ENCODE results near the gene FAM13B.
"Not testable (repeated sequence)": the region's sequence is repeated elsewhere in the genome, so short reads cannot be mapped to it uniquely, and the experiment has no call there.

The FAM13B gene

DNA sequence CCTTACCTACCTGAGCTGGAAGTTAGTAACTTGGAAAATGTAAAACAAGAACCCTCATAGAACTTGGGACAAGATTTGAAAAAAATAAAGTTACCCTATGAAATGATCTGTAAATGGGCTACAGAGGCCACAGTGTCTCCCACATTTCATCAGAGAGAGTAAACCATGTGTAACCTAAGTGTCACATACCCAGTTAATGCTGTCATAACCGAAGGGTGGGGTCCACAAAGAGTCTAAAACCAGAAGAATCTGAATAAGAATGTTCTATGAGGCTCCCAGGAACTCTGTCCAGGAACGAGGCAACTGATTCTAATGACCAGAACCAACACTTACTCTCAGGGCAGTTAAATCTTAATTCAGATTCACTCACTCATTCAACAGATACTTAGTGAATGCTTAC lies 1.0 kb upstream of the FAM13B start:
- no peak for DNase-seq

GRCh38 chr5:138033386-138033808 lies 518 bp upstream of the FAM13B start:
- no peak for DNase-seq

DNA sequence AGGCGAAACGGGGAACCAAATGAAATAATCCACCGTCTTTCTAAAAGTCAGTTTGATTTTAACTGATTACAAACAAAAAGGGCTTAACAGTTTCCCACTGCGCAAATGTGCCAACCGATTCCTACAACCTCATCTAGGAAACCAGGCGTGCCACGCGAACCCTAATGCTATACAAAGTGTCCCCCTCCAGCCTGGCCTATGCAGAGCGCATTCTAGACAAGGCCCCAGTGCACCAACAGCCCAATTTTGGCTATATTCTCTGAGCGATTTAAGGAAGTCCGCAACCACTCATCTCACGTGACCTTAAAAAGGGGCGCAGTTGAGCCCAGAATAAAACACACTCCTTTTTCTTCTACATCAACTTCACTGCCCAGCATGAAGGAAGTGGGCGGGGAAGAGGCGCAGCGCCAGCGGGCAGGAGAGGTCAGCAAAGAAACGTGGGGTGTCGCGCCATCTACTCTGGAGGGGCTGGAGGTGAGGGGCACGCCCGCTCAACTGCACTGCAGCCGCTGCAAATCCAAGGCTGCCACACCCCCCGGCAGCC lies 779 bp downstream of the FAM13B start:
- DNase-seq = no peak

- DNase-seq = no peak
These were observed 2.9 kb downstream of the FAM13B start for GRCh38 chr5:138029944-138030343.

- no peak for DNase-seq
These were observed 3.4 kb downstream of the FAM13B start for GRCh38 chr5:138029501-138029900.

DNA sequence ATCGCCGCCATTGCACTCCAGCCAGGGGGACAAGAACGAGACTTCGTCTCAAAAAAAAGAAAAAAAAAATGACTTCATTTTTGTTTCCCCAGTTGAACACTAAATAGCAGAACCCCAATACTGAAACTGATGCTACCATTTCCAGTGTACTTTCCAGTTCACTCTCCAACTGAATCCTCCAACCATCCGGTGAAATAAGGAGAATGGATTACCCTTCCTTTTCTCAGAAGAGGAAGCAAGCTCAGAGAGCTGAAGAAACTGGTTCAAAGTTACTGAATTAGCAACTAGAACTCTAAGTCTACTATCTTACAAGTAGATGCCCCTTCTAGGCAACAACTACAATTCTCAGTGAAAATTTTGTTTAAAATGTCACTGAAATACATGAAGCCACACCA lies 3.9 kb downstream of the FAM13B start:
- DNase-seq = no peak

DNA sequence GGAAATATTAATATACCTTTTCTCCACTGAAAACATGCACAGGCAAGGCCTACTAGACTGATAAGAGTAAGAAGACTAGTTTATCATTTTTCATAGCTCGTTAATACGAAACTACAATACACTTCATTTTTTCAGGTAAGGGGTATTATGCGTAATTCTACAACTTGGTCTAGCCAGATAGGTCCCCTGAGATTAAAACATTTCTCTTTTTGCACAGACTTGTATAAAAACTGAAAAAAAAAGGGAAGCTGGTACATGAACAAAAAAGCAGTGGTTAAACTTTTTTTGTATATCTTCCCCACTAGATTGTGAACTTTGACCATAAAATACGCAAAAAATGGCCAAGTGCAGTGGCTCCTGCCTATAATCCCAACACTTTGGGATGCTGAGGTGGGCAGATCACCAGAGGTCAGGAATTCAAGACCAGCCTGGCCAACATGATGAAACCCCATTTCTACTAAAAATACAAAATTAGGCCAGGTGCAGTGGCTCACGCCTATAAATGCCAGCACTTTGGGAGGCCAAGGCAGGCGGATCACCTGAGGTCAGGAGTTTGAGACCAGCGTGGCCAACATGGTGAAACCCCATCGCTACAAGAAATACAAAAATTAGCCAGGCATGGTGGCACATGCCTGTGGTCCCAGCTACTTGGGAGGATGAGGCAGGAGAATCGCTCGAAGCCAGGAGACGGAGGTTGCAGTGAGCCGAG lies 4.5 kb downstream of the FAM13B start:
- not testable (repeated sequence) for DNase-seq

DNA sequence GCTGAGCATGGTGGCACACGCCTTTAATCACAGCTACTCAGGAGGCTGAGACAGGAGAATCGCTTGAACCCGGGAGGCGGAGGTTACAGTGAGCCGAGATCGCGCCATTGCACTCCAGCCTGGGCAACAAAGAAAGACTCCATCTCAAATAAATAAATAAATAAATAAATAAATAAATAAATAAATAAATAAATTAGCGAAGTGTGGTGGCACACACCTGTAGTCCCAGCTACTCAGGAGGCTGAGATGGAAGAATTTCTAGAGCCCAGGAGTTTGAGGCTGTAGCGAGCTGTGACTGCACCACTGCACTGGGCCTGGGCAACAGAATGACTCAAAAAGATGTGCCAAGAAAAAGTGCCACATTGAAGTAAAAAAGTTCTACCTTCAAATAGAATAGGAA lies 6.1 kb downstream of the FAM13B start:
- not testable (repeated sequence) for DNase-seq

DNA sequence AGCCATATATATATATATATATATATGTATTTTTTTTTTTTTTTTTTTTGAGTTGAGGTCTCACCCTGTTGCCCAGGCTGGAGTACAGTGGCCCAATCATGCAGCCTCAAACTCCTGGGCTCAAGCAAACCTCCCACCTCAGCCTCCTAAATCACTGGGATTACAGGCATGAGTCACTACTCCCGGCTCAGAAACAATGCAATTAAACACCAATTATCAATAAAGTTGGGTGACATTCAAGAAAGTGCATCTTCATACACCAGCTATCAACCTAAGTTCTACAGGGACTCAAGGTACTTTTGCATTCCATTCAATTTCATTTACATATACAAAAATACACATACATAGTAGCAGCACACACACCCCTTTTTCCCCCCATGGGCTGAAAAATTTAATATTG lies 7.6 kb downstream of the FAM13B start:
- DNase-seq = no peak

DNA sequence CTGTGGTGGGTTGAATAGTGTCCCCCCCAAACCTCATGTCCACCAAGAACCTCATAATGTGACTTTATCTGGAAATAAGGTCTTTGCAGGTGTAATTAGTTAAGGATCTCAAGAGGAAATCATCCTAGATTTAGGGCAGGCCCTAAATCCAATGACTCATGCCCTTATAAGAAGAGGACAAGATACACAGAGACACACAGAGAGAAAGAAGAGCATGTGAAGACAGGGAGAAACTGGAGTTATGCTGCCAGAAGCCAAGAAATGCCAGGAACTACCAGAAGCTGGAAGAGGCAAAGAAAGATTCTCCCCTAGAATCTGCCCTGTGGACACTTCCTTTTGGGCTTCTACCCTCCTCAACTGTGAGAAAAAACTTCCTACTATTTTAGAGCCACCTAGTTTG lies 8.8 kb downstream of the FAM13B start:
- no peak for DNase-seq

GRCh38 chr5:138022912-138023311 lies 10.0 kb downstream of the FAM13B start:
- DNase-seq = no peak

DNA sequence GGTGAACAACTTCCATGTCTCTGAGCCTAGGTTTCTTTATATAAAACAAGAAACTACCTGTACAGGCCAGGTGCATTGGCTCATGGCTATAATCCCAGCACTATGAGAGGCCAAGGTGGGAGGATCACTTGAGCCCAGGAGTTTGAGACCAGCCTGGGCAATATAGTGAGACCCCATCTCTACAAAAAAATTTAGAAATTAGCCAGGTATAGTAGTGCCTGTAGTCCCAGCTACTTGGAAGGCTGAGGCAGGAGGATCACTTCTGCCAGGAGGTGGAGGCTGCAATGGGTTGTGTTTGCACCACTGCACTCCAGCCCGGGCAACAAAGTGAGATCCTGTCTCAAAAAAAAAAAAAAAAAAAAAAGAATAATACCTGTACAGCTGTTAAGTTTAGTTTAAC lies 11.1 kb downstream of the FAM13B start:
- no peak for DNase-seq

- no peak for DNase-seq
These were observed 14.0 kb downstream of the FAM13B start for GRCh38 chr5:138018849-138019248.

- DNase-seq = no peak
These were observed 17.0 kb downstream of the FAM13B start for GRCh38 chr5:138015916-138016315.

DNA sequence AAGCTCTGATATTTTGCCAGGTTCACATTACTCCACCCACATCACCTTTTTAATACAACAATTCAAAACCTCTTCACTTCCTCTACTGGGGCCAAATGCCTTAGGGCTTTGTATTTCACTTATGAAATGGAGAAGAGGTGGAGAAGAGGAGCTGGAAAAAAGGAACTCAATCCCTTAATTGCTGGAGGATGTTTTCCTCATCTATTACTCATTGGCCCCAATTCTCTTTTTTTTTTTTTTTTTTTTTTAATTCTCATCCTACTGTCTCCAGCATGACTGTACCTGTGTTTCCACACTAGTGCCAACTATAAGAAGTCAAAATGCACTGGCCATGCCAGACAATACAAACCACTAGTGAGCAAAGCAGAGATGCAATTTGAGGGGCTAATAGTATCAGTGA lies 20.9 kb downstream of the FAM13B start:
- no peak for DNase-seq

DNA sequence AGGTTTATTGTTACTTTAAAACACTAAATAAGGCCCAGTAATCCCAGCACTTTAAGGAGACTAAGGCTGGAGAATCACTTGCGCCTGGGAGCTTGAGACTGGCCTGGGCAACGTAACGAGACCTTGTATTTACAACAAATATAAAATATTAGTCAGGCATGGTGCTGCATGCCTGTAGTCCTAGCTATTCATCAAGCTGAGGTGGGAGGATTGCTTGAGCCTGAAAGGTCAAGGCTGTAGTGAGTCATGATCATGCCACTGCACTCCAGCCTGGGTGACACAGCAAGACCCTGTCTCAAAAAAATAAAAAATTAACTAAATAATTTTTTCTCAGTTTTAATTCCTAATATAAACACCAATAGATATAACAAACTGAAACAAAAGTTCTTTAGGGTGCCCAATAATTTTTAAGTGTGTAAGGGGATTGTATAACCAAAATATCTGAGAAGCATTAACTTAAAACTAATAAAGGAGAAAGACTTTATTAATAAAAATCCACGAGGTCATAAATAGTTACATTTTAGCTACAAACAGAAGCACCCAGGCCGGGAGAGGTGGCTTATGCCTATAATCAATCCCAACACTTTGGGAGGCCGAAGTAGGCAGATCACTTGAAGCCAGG lies 32.7 kb downstream of the FAM13B start:
- no peak for DNase-seq

DNA sequence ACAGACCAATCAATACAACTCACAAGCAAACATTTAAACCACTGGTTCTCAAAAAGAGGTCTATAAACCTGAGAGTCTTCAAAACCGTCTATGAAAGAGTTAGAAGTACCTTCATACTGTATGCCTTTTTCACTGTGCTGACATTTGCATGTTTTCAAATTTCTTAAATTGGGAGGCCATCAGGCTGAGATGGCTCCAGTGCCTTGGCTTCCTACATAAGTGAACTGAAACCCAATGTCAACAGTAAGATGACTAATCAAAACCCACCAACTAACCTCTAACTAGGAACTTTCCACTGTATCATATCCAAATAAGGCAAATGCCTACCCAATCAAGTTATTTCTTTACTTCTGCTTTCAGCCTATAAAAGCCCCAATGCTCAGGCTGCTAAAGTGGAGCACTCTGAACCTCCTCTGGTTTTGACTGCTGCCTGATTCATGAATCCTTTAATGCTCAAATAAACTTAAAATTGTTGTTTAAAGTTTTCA lies 35.1 kb downstream of the FAM13B start:
- no peak for DNase-seq

GRCh38 chr5:137995749-137996128 lies 37.1 kb downstream of the FAM13B start:
- no peak for DNase-seq

DNA sequence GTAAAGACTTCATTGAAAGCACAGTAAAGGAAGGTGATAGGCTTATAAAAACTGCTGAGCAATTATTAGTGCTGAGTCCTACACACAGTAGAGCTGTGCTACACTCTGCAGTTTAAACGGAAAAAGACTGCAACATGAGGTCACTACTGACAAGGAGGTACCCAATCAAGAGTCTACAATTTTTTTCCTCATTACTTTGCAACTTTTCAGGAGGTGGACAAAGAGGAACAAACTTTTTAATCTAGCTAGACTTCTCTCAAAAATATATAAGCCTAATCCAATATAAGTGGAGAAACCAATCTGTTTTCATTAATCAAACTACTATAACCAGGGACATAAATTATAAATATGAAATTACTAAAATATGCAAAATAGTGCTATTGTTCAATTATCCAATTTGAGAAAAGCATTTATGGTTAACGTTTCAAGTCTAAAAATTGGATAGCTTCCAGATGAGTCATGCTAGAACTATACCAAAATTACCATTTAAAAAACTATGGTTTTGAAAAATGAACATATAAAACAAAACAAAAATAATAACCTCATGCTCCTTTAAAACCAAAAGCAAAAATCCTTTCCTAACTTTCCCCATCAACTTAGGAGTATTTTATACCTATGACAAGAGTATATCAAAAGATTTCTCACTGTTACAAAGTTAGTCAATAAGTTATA lies 37.7 kb downstream of the FAM13B start:
- DNase-seq = no peak

GRCh38 chr5:137994556-137994955 lies 38.3 kb downstream of the FAM13B start:
- DNase-seq = no peak

- DNase-seq = no peak
These were observed 43.5 kb downstream of the FAM13B start for GRCh38 chr5:137989419-137989818.

DNA sequence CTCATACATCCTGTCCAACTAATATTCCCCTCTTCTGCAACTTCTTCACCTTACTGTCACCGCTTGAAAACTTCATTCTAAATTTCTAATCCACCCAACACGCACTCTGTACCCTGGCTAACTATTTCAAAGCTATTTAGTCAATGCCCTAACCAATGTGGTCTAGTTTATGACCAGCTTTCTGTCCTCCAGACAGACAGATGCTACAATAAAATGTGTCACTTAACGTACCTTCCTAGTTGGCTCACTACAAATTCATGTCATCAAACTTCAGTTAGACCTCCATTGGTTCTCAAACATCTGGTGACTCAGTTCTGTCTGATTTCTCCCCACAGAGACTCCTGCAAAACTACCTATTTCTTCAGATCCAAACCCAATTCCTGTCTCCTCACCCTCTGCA lies 57.7 kb downstream of the FAM13B start:
- DNase-seq = no peak

GRCh38 chr5:137970384-137970783 lies 62.5 kb downstream of the FAM13B start:
- not testable (repeated sequence) for DNase-seq

GRCh38 chr5:137960819-137961218 lies 72.1 kb downstream of the FAM13B start:
- no peak for DNase-seq
